K562 (cell line): ENCODE measurements around the gene ABHD17C.

Experiments used
- CREBBP ChIP-seq: IDR thresholded peaks from one replicate; pipeline ENCODE4 v1.6.1; 2012; ENCODE audit warnings: low read depth, mild to moderate bottlenecking, control low read depth, inconsistent platforms, low read length
- JUND ChIP-seq, 2 experiments: IDR thresholded peaks; 2 replicates in 1 of 2; 3 replicates in 1 of 2; pipeline ENCODE4 v1.6.1; 2011; ENCODE audit warnings: borderline replicate concordance in 2 of 2, low read depth in 2 of 2, low read length in 2 of 2, improper control_type of control experiment in 1 of 2, missing biosample characterization in 1 of 2, missing genetic modification characterization in 1 of 2, missing genetic modification reagents in 1 of 2
- SP2 ChIP-seq: IDR thresholded peaks from 2 replicates; pipeline ENCODE4 v1.6.1; 2011; ENCODE audit warnings: mild to moderate bottlenecking, low read depth, low read length, moderate library complexity; ENCODE audit not compliant: poor library complexity, severe bottlenecking; ENCODE audit errors: extremely low read depth
- ZNF583 ChIP-seq: fragments of 250-450 bp; sonication (Bioruptor Pico); IDR thresholded peaks from 2 replicates; pipeline ENCODE4 v1.4.0; 2020
- TF ChIP-seq, protein P1 (sequence below): fragments of 450-650 bp; formaldehyde crosslinking; IDR thresholded peaks from 2 replicates; pipeline ENCODE4 v1.4.0; 2020; ENCODE audit warnings: mild to moderate bottlenecking, moderate library complexity

- no peak for TF ChIP-seq SP2
- no peak for TF ChIP-seq CREBBP
- TF ChIP-seq, protein P1, sequence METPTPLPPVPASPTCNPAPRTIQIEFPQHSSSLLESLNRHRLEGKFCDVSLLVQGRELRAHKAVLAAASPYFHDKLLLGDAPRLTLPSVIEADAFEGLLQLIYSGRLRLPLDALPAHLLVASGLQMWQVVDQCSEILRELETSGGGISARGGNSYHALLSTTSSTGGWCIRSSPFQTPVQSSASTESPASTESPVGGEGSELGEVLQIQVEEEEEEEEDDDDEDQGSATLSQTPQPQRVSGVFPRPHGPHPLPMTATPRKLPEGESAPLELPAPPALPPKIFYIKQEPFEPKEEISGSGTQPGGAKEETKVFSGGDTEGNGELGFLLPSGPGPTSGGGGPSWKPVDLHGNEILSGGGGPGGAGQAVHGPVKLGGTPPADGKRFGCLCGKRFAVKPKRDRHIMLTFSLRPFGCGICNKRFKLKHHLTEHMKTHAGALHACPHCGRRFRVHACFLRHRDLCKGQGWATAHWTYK, result no peak
- TF ChIP-seq JUND (IDR thresholded peaks at IDR 0.05; ENCODE audit: borderline replicate concordance, low read depth, low read length), result no peak
- no peak for TF ChIP-seq JUND (tag; IDR thresholded peaks at IDR 0.05; ENCODE audit: borderline replicate concordance, low read depth, low read length)
- no peak for TF ChIP-seq ZNF583 (CRISPR knock-in tag)
Observed at GRCh38 chr15:80695911-80696661, 976 bp downstream of the ABHD17C start.
